ENCODE measurements around the gene TMA7.
"Not testable (repeated sequence)": the region's sequence is repeated elsewhere in the genome, so short reads cannot be mapped to it uniquely, and the experiment has no call there.

TMA7 gene

DNA sequence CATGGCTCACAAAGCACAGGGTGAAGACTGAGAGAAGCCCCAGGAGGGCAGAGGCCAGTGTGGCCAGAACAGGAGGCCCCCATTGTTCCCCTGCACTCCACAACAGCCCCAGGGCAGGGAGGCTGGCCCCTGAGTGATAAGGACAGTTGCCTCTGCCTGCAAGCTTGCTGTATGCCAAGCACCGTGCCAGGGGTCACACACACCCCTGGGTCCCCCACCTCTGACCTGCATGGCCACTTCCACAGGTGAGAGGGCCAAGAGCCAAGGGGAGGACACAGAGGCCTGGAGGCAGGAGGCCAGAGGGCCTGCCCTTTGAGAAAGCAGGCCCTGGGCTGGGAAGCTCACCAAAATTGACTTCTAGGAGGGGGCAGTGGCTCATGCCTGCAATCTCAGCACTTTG lies 30.2 kb downstream of the TMA7 start:
- DNase-seq = no peak

DNA sequence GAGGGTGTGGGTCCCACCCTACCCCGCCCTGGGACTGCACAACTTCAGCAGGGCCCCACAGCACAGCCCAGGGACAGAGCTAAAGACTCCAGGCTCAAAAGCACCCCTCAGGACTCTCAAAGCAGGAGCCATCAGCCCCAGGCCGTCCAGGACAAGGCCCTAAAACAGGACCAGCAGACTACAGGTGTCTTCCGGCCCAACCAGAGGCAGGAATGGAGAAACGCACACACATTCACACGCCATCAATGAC lies 32.5 kb downstream of the TMA7 start:
- DNase-seq = no peak

DNA sequence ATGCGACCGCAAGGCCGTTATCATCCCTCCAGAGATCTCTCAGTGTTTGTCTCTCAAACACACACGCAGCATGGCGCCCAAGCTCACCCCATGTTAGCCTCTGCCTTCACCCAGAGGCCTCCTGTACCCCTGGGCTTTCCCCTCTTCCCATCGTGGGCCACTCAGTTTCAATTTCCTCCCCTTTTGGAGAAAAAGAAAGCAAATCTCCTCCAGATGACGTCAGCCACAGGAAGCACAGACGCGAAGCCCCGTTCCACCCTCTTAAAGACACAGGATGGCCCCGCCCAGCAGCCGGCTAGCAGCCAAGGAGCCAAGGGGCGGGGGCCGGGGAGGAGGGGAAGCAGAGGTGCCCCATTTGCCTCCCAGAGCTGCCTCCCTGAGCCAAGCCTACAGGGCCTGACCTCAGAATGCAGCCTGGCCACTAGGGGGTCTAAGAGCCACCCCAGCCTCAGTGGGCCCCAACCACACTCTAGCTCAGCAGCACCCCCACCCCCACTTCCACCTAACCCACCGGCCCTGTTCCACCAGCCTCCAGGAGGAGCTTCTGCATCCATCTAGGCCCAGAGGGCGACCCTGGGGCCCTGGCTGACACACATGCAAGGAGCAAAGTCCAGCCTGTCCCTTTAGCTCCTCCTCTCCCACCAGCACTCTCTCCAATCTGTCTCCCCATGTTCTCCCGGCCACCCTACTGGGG lies 33.0 kb downstream of the TMA7 start:
- peak; percentile 95 for DNase-seq

DNA sequence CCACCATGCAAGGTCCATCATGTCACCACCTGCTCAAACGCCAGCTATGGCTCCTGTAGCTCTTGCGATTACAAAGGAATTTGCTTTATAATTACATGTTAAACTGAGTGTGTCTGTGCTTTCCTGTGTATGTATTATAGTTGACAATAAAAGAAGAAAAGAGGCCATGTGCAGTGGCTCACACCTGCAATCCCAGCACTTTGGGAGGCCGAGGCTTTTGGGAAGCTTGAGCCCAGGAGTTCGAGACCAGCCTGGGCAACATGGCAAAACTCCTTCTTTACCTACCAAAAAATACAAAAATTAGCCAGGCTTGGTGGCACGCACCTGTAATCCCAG lies 33.5 kb downstream of the TMA7 start:
- no peak for DNase-seq

DNA sequence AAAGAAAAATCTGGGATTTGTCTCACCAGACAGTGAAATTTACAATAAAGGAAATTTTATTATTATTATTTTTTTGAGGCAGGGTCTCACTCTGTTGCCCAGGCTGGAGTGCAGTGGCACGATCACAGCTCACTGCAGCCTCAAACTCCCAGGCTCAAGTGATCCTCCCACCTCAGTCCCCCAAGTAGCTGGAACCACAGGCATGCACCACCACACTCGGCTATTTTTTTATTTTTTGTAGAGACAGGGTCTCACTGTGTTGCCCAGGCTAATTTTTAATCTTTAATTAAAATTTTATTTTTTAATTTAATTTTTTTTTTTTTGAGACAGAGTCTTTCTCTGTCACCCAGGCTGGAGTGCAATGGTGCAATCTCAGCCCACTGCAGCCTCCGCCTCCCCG lies 34.0 kb downstream of the TMA7 start:
- not testable (repeated sequence) for DNase-seq

DNA sequence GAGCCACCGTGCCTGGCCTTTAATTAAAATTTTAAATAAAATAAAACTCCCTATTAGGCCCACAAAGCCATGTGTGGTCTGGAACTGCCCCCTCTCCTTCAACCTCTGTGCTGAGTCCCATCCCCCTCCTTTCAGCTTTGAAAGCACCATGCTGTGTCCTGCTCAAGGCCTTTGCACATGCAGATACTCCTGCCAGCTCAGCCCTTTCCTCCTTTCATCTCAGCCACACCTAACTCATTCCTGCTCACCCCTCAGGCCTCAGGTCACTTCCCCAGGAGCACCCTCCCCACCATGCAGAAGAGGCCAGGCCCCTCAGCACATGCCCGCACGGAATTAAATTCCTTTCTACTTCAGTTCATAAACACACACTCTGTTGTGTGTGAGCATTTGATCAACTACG lies 34.6 kb downstream of the TMA7 start:
- no peak for DNase-seq

DNA sequence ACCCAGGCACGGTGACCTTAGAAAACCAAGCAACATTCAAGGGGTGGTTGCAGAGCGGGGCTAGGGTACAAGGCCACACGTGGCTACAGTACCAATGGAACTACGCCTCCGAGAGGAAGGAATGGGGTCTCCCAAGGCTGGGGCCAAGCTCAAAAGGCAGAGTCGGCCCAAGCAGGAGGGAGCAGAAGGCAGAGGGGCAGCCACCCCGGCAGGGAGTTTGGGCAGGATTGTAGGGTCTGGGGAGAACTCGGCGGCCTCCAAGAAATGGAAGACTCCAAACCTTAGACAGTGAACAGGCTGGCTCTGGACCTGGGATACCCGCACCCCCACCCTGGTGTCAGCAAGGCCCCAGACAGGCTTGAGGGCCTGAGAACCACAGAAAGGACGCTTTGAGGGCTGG lies 35.1 kb downstream of the TMA7 start:
- DNase-seq = no peak

DNA sequence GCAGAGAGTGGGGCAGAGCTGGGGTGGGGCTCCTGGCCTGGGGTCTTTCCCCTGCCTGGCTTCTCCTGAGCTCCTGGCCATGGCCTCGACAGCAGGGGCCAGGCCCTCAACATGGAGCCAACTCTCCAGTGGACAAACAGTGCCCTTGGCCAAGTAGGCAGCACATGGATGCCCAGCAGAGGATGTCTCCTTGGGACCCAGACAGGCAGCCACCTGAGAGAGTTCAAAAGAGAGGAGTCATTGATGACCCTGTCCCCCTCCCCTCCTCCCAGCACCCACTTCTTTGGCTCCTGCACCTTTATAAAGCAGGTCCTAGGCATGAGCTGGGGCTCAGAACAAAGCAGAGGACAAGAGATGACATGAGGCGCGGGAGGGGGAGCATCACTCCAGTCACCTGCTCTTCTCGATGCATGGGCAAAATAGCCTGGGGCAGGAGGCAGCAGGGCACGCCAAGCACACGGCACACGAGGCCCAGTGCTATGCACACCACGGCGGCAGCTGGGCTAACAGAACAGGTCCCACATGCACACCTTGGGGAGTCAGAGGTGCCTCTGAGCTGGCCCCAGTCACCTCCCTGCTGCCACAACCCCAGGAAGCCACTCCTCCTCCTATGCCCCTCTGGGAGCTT lies 36.5 kb downstream of the TMA7 start:
- DNase-seq = no peak

DNA sequence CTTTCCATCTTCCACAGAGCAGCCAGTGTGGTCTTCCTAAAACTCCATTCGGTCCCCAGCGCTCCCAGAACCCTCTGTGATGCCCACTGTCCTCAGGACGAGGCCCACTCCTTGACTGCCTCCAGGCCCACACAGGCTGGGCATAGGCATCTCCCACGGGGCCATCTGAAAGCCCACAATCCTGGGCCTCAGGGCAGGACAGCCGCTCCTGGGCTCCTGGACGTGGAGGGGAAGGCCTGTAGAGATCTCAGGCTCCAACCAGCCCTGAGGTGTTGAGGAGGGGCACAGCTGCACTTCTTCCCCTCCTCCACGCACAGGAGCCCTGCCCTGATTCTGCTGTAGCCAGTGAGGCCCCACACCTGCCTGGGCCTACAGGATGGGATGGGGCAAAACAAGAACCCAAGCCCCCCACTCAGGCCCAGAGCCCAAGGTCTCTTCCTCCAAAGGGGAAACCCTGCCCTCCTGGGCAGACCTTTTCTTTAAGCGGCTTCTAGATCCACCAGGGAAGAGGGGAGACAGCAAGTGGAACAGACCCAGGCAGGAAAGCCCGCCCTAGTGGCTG lies 38.0 kb downstream of the TMA7 start:
- DNase-seq = no peak

DNA sequence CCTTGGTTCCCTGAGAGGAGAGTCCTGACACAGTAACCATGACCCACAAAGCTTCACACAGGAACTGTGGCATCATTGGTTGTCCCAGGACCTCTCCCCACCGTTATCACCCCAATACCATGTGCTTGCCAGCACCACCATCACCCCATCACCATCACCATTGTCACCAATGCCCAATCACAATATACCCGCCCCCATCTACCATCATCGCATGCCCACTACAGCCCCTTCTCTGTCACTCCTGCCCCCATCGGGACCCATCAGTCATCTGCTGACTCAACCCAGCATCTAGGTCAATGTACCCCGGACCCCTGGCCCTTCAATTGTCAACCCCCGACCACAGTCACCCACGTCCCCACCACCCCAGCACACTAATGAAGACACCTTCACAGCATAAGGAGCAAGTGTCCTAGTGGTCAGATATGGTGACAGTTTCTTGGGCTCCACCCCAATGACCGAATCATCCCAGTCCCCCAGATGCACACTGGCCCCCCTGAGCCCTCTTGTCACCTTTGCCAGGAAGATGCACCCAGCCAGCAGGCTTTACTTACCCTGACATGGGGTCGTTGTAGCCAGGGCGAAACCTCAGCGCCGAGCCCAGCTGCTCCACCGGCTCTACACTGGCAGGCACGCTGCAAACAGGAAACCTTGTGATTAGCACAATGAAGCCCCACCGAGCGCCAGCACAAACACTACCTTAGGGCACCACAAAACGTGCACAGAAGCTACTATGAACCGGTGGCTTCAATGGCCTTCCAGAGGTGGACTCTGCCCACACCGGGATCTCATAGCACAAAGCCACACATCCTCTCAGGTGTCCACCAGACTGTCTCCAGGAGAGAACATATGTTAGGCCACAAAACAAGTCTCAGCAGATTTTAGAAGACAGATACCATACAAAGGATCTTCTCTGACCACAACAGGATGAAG lies 38.8 kb downstream of the TMA7 start:
- peak; percentile 73 for DNase-seq

DNA sequence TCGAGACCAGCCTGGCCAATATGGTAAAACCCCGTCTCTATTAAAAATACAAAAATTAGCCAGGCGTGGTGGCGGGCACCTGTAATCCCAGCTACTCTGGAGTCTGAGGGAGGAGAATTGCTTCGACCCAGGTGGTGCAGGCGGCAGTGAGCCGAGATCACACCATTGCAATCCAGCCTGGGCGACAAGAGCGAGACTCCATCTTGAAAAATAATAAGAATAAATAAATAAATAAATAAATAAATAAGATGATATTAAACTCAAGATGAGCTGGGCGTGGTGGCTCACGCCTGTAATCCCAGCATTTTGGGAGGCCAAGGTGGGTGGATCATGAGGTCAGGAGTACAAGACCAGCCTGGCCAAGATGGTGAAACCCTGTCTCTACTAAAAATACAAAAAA lies 40.8 kb downstream of the TMA7 start:
- DNase-seq = not testable (repeated sequence)

DNA sequence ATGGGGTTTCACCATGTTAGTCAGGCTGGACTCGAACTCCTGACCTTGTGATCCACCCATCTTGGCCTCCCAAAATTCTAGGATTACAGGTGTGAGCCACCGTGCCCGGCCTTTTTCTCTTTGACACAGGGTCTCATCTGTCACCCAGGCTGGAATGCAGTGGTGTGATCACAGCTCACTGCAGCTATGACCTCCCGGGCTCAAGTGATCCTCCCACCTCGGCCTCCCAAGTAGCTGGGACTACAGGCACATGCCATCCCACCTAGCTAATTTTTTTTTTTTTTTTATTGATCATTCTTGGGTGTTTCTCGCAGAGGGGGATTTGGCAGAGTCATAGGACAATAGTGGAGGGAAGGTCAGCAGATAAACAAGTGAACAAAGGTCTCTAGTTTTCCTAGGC lies 42.8 kb downstream of the TMA7 start:
- DNase-seq = not testable (repeated sequence)

DNA sequence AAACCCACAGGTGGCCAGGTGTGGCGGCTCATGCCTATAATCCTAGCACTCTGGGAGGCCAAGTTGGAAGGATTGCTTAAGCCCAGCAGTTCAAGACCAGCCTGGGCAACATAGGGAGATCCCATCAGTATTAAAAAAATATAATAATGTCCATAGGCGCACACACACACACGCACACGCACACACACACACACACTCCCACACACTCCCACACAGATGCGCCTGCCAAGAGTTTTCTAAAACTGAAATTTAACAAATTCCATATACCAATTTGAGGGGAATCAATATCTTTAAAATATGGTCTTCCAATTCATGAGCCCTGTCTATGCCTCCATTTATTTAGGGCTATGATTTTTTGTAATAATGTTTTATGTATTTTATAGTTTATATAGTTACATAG lies 46.9 kb downstream of the TMA7 start:
- no peak for DNase-seq

DNA sequence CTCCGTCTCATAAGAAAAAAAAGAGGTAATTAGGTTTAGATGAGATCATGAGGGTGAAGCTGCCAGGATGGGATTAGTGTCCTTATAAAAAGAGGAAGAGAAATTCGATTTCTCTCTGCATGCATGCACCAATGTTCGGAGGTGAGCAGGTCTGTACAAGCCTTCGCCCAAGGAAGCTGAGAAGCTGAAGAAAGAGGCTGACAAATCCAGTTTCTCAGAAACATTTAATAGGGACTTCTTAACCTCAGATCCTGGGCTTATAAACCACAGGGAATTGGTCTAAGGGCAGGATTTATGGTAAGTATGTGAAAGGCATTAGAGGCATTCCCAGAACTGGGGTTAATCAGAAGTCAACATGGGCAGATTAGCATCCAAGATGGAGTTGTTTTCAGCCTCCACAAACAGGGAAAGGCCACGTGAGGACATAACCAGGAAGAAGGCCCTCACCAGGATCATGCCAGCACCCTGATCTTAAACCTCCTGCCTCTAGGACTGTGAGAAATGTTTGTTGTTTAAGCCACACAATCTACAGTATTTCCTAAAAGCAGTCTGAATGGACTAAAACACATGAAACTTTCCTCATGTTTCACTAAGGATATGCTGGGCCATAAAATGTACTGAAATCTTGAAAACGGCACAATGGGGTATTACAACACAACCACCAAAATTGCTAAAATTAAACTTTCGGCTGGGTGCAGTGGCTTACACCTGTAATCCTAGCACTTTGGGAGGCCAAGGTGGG lies 52.6 kb downstream of the TMA7 start:
- DNase-seq = no peak

DNA sequence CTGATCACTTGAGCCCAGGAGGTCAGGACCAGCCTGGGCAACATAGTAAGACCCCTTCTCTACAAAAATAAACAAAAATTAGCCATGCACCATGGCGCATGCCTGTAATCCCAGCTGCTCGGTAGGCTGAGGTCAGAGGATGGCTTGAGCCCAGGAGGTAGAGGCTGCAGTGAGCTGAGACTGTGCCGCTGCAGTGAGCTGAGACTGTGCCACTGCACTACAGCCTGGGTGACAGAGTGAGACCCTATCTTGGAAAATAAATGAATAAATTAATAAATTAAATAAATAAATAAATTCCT lies 53.1 kb downstream of the TMA7 start:
- no peak for DNase-seq

All from CD4-positive, alpha-beta T cell treated with Interleukin-4 for 4 hours (primary cell).